NCI-H1105 (cell line): ENCODE measurements around the gene COL23A1.

Experiments
- DNase-seq: peaks from one replicate; lab custom pipeline; 2025; lab: John Stamatoyannopoulos, UW

COL23A1 gene

DNA sequence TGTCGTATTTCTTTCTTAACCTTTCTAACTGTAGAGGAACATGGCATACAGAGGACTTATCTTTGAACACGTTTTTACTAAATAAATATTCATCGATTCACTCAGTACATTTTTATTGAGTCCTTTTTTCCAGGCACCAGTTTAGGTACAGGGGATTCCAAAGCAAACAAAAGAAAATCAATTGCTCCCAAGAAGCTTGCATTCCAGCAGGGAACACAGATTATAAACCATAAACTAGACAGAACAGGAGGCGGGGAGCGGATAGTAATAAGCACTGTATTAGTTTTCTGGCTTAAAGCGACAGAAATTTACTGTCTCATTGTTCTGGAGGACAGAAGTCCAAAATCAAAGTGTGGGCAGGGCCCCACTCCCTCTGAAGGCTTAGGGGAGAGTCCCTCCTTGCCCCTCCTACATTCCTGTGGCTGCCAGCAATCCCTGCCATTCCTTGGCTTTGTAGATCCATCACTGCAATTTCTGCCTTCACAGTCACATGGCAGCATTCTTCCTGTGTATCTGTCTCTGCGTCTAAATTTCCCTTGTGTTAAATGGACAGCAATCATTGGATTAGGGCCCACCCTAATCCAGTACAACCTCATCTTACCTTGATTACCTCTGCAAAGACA, 115.5 kb downstream of the COL23A1 start:
- DNase-seq: no peak

DNA sequence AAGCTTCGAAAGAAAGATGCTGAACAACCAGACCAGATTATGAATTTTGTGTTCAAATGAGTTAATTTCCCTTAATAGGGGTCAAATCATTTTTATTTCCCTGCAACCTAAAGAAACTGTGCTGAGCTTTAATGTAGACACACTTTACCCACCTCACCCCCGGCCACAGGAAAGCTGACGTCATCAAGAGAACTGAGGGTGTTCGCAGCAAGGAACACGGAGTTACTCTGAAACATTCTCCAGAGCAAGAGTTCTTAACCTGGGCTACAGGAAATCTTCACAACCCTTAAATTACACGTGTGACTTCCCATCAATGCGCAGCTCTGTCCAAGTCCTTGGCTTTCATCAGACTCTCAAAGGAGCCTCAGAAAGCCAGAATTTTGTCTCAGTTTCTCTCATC, 116.3 kb downstream of the COL23A1 start:
- no peak for DNase-seq

DNA sequence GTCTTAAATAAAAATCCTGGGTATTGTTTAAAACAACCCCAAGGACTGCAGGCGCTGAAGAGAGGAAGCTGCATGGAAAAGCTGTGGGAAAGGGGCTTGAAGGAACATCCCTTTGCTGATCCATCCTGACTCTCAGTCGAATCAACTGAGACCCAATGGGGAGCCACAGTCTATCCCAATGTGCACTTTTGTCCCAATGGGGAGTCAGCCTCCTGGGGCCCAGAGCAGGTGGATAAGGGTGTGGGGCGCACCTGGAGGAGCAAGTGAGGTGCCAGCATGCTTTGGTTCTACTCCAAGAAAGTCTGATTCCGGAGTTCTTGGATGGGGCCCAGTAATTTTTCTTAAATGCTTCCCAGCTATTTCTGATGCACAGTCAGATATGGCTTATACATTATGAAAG, 118.1 kb downstream of the COL23A1 start:
- no peak for DNase-seq

DNA sequence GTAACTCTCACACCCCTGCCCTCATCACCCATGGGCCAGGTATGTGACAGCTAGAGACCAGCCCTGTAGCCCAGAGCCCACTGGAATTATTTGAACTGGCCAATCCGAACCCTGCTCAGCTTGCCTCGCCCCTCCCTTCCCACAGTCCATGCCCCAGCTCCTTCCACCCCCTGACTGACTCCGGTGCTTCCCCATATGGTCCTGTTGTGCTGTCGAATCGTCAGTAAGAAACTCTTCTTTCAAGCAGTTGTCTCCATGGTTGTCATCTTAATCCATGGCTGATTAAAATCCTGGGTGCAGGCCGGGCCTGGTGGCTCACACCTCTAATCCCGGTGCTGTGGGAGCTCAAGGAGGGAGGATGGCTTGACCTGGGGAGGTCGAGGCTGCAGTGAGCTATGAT, 118.5 kb downstream of the COL23A1 start:
- DNase-seq: no peak

DNA sequence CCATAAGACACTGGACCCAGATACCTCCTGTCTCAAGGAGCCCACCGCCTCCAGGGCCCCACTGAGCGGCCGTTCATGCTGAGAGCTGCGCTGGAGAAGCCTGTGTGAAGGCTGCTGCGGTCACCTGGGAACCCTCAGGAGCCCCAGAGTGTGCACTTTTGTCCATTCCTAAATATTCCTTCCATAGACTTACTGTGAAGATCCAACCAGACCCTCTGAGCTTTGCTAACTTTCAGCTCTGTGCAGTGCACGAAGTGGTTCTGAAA, 119.5 kb downstream of the COL23A1 start:
- no peak for DNase-seq

DNA sequence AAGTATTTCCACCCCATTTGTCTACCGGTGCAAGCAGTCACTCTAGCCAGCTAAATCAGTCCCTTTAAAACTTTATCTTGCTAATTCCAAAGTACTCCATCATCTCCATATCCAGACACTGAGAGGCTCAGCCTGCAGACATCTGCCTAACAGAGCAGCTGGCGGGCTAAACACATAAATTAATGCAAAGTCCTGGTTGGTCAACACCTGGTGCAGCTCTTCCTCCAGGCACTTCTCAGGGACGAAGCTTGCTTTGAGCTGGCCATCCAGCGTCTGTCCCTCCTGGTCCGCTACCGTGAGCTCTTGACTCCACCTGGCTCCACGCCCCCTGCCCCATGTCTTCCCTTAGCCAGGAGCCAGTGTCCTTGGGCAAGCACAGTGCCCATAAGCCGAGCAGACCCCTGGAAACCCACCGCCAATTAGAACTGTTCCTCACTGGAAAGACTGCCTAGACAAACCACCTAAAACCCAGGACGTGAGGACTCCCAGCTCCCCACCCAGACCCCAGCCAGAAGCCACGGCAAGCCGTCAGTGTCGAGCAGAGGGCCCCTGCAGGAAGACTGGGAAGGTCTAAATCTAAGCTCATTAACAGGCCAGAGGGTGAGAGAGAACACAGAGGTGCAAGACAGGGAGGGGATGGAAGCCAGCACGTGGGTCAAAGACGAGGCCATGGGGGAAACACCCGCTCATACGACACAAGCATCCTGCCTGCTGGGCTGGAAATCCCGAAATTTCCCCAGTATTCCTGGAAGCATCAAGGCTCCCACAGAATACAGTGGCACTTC, 120.0 kb downstream of the COL23A1 start:
- DNase-seq: no peak

DNA sequence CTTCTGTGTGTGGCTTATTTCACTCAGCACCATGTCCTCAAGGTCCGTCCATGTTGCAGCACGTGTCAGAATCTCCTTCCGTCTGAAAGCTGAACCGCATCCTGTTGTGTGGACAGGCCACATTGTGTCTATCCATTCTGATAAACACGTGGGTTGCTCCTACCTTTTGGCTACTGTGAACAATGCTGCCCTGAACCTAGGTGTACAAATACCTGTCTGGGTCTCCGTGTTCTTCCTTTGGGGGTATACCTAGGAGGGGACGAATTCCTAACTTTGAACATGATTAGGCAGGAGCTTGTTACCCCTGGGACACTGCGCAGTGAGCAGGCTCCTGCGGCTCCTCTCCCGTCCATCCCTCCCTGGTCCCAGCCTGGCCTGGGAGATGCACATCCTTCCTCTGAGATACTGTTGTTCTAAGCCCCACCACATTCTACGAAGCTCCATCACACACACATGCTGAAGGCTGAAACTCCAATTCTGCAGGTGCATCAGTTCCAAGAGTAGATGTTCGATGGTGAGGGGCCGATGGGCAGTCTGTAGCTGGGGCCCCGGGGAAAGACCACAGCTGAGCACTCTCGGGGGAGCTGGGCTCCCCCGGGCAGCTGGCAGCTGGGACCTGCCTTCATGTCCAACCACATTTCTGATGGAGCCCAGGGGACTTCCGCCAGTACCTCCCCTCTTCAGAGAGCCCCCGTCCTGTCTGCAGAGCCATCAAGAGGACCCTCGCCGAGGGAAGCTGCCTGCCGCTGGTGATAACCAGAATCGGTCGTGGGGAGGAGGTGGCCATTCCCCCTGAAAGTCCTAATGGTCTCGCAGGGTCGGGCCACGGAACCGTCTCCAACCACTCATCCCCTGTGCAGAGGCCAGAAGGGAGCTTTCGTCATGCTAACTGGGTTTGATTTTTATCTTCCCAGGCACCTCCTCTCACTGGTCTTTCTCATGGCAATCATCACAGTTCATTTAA, 120.9 kb downstream of the COL23A1 start:
- DNase-seq: no peak

DNA sequence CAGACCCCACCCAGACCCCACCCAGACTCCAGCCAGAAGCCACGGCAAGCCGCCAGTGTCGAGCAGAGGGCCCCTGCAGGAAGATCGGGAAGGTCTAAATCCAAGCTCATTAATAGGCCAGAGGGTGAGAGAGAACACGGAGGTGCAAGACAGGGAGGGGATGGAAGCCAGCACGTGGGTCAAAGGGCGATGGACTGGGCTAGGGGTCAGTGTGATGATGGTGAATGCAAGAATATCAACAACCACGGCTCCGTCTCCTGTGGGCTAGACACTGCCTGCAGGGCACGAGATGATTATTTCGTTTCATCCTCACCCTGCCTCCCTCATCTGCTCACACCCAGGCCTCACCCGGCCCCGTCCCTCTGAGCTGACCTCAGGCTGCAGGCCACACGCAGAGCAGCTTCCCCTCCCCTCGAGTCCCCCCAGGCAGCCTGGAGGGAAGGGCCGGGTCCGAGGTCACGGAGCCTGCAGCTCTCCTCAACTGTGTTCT, 122.0 kb downstream of the COL23A1 start:
- no peak for DNase-seq

DNA sequence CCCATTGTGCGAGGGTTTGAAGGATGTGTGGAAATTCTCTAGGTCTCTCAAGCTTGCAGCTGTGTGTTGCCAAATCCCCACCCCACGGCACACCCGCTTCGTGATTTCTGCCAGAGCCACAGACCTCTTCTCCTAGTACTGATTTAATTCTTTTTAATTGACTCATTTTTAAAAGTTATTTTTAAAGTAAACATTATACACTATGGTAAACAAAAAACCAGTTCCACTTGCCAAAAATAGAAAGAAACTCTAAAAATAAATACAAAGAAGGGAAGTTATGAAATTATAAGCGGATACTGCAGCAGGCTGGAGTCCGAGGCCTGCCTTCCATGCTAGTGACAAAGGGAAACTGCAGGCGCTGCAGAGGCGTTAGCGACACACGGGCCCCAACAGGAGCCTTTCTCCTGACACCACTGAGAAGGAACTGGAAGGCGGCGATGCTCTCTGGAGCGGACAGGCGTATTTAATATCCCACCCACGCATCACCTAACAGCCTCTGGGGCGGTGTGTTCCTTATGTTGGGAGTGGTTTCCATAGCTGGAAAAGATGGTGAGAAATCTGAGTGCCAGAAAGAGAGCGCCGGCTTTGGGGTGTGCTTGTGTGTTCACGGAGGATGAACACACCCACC, 122.5 kb downstream of the COL23A1 start:
- DNase-seq: no peak

DNA sequence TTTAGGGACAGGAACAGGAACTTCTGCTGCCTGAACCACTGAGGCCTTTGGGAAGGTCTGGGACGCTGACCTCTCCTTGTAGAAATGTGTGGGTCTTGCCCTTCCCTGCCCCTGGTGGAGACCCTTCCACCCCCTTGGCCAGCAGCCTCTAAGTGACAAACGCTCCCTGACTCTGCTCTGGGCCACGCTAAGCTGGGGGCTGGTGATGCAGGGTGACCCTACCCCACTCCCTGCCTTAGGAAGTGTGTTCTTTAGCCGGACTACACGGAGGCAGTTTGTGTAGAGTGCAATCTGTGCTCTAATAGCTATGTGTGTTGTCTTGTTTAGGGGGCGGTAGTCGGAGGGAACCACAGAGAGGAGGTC, 123.0 kb downstream of the COL23A1 start:
- no peak for DNase-seq

DNA sequence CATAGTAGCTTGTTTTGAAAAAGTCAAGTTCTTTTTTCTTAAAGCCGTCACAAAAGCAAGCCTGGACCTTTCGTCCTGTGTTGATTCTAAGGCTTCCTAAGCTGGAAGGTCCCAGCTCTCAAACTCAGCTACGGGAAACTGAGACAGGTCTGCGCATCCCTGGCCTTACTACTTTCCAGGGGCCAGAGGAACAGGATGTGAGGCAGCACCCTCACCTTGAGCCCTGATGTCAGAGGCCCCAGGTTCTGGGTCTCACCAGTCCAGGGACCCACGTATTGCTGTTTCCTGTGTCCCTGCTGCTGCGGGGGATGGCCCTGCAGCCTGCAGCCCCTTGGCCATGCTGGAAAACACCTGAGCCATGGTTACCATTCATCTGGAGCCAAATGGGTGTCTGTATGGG, 123.9 kb downstream of the COL23A1 start:
- no peak for DNase-seq

DNA sequence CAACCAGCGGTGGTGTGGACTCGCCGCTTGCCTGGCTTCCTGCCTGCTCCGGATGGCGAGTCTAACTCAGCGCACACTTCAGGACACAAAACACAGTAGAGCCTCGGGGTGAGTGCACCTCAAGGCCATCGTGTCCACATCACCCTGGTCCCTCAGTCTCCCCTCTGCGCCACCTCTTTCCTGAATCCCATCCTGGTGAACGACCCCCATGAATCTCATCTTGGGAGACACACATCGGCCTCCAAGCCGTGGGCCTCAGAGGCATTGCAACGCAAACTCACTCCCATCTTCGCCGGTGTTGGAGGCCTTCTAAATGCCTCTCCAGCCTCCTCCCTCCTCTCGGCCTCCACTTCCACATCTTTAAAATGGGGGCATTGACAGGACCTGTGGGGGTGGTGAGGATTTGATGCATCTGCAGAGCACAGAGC, 124.3 kb downstream of the COL23A1 start:
- DNase-seq: no peak

DNA sequence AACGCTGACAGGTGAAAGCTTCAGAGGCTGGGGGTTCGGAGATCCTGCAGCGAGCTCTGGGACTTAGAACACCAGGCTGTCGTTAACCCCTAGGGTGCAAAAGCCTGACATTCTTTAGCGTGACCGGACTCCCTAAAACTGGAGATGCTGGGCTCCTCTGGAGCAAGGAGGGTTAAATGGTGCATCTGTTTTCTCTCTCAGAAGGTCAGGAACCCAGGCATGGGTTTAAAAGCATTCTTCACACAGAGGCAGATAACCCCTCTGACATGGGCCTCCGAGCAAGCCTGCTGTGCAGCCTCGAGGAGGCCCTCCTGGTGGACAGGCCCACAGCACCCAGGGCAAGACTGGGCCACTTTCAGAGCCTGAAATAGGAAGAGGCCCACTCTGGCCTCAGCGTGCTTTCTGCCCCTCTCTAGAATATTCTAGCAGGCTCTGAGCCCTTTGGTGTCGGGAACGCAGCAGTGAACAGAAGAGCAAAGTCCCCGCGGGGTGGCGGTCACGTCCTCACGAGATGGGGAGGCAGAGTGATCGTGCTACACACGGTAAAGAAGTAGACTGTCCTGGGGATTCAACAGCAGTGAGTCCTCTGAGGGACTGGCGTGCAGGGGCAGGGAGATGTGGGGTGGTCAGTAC, 124.8 kb downstream of the COL23A1 start:
- DNase-seq: no peak

DNA sequence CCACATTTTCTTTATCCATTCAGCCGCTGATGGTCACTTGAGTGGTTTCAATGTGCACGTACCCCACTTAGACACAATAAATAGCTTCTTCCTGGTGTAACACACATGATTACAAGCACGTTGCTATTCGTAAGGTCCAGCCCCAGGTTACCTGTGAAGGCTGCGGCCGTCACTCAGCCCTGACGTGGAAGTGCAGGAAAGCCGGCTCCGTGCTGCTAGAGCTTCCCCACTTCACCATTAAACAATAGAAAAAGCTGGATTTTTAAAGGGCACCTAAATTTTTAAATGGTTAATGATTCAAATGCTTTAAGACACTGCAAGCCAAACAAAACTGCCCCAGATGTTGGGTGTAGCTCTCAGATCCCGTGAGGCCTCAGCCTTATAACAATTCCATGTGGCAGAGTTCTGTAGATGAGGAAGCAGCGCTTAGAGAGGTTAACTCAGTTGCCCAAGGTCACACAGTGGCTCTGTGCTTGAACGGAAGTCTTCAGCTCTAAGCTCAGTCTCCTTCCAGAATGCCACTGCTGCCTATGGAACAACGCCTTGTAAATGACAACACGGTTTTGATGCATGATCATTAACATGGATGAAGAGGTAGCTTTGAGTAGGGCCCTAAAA, 125.7 kb downstream of the COL23A1 start:
- no peak for DNase-seq

DNA sequence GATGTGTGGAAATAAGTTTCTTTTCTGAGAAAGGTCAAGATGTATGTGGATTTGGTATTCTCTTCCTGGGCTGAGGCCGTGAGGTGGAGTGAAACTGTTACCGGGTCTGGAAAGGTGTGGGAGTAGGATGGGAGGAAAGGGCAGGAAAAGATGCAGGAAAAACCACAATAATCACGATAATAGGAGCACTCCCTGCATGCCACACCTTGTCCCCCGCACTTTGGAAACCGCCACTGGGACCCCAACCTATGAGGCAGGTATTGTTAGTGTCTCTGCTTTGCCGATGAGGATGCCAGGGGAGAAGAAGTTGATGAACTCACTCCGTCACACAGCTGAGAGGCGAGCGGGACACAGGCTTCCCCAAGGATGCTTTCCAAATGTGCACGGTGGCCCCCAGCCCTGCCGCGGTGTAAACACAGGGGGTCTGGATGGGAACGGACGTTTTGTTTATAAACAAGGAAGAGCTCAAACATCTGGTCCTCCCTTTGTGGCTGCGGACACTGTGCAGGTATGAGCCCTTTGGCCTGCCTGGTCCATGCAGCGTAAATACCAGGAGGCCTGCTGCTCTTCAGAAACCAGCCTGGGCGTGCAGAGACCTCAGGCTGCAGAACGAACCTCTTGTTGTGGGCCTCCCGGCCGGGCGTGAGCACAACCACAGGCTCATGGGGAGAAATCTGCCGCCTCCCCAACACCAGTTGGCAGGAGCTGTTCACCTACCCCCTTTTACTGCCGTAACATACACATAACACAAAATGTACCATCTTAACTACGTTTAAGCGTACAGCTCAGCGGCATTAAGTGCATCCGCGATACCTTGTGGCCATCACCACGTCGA, 126.7 kb downstream of the COL23A1 start:
- no peak for DNase-seq

DNA sequence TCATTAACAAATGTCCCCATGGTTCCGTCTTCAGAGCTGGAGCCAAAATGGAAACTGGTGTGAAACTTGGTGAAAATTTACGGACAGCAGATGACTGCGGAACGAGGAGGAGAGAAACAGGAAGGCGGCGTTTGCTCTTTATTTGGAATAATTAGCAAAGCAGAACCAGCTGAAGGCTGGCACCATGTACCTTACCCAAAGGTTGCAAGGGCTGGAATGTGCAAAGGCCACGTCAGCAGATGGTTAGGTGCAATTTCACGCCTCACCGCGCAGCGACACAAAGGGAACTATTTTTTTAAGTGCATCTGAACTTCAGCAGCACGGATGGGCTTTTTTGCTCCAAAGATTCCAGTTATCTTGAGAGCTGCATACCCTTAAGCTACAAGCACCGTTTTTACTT, 127.4 kb downstream of the COL23A1 start:
- DNase-seq: no peak

DNA sequence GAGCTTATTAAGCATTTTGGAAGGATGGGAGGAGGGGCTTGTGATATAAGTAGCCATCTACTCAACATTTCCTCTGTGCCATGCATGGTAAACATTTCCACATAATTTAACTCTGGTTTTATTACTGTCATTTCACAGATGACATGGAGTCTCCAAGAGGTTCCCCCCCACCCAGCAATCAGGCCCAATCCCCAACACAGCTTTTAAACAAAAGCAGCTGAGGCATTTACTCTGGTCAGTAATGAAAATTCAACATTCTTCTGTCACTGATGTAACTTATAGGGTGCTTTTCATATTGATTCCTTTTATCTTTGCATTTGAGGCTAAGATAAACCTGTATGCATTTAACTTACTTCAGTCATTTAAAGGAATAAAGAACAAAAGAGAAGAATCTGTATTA, 128.1 kb downstream of the COL23A1 start:
- no peak for DNase-seq

DNA sequence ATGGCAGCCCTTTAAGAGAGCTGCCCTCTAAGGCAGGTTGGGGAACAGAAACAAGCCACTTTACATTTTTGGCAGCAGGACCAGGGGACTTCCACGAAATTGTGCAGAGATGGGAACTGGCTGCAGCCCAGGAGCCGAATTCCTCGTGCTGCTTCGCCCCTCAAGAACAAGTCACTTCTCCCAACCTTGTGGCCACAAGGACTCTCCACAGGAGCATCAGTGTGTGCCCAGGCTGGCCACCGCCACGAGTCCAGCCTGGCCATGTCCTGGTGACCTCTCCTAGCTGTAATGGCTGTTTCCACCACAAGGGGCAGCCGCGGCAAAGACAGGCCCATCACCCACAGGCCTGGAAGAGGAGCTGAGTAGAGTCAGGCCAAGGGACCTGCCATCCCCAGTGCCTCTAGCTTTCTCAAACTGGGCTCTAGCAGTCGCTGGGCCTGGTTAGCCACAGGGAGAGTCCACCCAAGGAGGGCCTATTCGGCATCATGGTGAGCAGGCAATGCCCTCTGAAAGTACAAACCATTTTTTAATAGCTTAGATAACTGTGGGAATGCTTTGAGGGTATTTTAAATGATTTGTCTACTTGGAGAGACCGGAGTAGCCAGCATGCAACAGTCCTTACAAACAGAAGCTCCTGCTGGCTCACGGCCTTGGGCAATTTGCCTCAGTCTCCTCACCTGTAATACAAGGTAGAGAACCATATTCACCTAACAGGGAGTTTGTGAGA, 129.0 kb downstream of the COL23A1 start:
- no peak for DNase-seq

DNA sequence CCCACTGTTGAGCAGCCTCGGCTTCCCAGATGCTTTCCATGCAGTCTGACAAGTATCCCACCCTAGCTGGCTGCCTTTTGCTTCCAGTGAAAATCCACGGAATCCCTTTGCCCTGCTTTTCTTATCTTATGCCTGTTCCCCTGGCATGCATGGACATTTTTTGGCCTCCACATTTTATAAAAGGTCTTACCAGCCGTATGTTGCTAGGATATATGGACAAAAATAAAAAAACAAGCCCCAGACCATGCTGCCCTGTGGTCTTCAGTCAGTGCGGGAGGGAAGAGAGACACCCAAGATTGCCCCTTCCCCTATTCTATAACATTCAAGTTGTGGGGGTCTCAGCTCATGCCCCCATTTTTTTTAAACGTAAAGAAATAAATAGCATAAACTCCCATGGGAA, 129.6 kb downstream of the COL23A1 start:
- no peak for DNase-seq

DNA sequence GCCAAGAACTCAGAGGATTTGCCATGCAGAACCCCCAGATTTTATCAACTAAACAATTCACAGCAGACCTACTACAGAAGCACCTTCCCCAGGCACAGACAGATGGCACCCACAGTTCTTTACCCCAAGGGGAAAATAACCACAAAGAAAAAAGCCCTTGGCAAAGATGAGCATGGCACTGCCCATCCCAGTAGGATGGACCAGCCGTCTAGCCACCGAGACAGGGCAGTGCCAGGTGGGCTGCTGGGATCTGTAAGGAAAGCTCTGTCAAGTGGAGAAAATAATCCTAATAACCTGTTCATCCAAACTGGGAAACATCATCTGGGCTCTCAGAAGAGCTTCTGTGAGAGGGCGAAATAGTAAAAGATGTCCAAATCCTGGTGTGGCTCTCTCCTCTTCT, 130.0 kb downstream of the COL23A1 start:
- DNase-seq: no peak
